Measurements from ENCODE around the gene BRIP1. TPM values are rescaled to one million over a fixed set of nuclear protein-coding genes. Genes with fewer than 3 reads are reported as not detected.
"Not testable (repeated sequence)": the region's sequence is repeated elsewhere in the genome, so short reads cannot be mapped to it uniquely, and the experiment has no call there.

BRIP1 gene
- total RNA-seq, 1 donor from 2014 or later, result 18.9 TPM

- Mint-ChIP-seq H3K9me3 (peaks cover 16% of the 10 kb centered on the region), H3K27me3 (no peaks in the 10 kb centered on the region), H3K4me3 (no peak overlapping the region), H3K27ac (no peak overlapping the region), H3K36me3 (peaks cover 28% of the 10 kb centered on the region), H3K4me1 (ENCODE audit: unreplicated experiment) (no peaks in the 10 kb centered on the region)
- no peak for DNase-seq (ENCODE audit: extremely low spot score, unreplicated experiment)
- TF ChIP-seq, protein P1, sequence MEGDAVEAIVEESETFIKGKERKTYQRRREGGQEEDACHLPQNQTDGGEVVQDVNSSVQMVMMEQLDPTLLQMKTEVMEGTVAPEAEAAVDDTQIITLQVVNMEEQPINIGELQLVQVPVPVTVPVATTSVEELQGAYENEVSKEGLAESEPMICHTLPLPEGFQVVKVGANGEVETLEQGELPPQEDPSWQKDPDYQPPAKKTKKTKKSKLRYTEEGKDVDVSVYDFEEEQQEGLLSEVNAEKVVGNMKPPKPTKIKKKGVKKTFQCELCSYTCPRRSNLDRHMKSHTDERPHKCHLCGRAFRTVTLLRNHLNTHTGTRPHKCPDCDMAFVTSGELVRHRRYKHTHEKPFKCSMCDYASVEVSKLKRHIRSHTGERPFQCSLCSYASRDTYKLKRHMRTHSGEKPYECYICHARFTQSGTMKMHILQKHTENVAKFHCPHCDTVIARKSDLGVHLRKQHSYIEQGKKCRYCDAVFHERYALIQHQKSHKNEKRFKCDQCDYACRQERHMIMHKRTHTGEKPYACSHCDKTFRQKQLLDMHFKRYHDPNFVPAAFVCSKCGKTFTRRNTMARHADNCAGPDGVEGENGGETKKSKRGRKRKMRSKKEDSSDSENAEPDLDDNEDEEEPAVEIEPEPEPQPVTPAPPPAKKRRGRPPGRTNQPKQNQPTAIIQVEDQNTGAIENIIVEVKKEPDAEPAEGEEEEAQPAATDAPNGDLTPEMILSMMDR (conservative IDR thresholded peaks at IDR 0.05), result no peak
These were observed 143.1 kb downstream of the BRIP1 start for GRCh38 chr17:61720016-61720795.

GRCh38 chr17:61719220-61719619, 144.1 kb downstream of the BRIP1 start:
- H3K27ac Mint-ChIP-seq; H3K27me3 Mint-ChIP-seq; H3K4me1 Mint-ChIP-seq (ENCODE audit: unreplicated experiment); H3K4me3 Mint-ChIP-seq; DNase-seq (ENCODE audit: extremely low spot score, unreplicated experiment): not testable (repeated sequence)
- peaks cover 32% of the 10 kb centered on the region for H3K36me3 Mint-ChIP-seq
- peaks cover 16% of the 10 kb centered on the region for H3K9me3 Mint-ChIP-seq

GRCh38 chr17:61718022-61718421, 145.3 kb downstream of the BRIP1 start:
- H3K36me3 Mint-ChIP-seq, result peaks cover 32% of the 10 kb centered on the region
- TF ChIP-seq, protein P1 (conservative IDR thresholded peaks at IDR 0.05), result no peak
- no peaks in the 10 kb centered on the region for H3K4me1 Mint-ChIP-seq (ENCODE audit: unreplicated experiment)
- H3K27ac Mint-ChIP-seq, result no peak overlapping the region
- H3K27me3 Mint-ChIP-seq, result no peaks in the 10 kb centered on the region
- no peak for DNase-seq (ENCODE audit: extremely low spot score, unreplicated experiment)
- no peak overlapping the region for H3K4me3 Mint-ChIP-seq
- peaks cover 16% of the 10 kb centered on the region for H3K9me3 Mint-ChIP-seq

DNA sequence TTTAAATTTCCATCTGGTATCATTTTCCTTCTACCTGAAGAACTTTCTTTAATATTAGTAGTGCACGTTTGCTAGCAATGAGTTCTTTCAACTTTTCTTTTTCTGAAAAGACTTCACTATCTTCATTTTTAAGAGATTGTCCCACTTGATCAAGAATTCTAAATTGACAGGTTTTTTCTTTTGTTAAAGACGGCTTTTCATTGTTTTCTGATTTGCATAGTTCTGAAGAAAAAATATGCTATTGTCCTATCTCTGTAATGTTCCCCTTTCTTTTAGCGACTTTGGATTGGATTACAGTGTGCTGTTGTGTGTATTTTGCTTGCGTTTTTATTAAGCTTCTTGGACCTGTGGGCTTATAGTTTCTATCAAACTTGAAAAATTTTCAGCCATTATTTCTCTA, 146.0 kb downstream of the BRIP1 start:
- H3K27ac Mint-ChIP-seq, result no peak overlapping the region
- DNase-seq (ENCODE audit: extremely low spot score, unreplicated experiment), result no peak
- TF ChIP-seq, protein P1 (conservative IDR thresholded peaks at IDR 0.05), result no peak
- no peak overlapping the region for H3K4me3 Mint-ChIP-seq
- H3K9me3 Mint-ChIP-seq, result peaks cover 16% of the 10 kb centered on the region
- H3K27me3 Mint-ChIP-seq, result no peaks in the 10 kb centered on the region
- H3K36me3 Mint-ChIP-seq, result peaks cover 30% of the 10 kb centered on the region
- H3K4me1 Mint-ChIP-seq (ENCODE audit: unreplicated experiment), result no peaks in the 10 kb centered on the region

- H3K4me3 Mint-ChIP-seq, result no peak overlapping the region
- H3K9me3 Mint-ChIP-seq, result peaks cover 16% of the 10 kb centered on the region
- no peaks in the 10 kb centered on the region for H3K4me1 Mint-ChIP-seq (ENCODE audit: unreplicated experiment)
- H3K36me3 Mint-ChIP-seq, result peaks cover 28% of the 10 kb centered on the region
- no peak overlapping the region for H3K27ac Mint-ChIP-seq
- H3K27me3 Mint-ChIP-seq, result no peaks in the 10 kb centered on the region
- DNase-seq (ENCODE audit: extremely low spot score, unreplicated experiment), result no peak
- TF ChIP-seq, protein P1 (conservative IDR thresholded peaks at IDR 0.05), result no peak
These were observed 147.0 kb downstream of the BRIP1 start for GRCh38 chr17:61716225-61716829.

DNA sequence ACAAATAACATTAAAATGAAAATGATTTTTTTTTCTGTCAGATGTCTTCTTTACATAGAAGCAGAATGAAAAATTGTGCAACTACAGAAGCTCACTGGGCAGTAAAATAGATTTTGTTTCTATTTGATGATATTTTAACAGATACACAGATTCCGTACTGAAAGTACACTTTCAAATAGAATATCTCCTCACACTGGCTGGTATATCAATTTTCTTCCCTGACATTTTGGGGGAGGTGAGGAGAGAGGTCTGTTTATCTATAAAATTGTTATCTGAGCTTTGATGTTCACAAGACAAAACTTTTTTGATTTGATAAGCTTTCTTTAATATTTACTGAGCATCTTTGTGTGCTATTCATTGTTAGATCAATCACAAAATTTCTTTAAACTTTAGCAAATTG, 148.0 kb downstream of the BRIP1 start:
- H3K4me3 Mint-ChIP-seq, result no peak overlapping the region
- H3K36me3 Mint-ChIP-seq, result peaks cover 30% of the 10 kb centered on the region
- TF ChIP-seq, protein P1 (conservative IDR thresholded peaks at IDR 0.05), result no peak
- no peak for DNase-seq (ENCODE audit: extremely low spot score, unreplicated experiment)
- peaks cover 16% of the 10 kb centered on the region for H3K9me3 Mint-ChIP-seq
- H3K27me3 Mint-ChIP-seq, result no peaks in the 10 kb centered on the region
- H3K27ac Mint-ChIP-seq, result no peak overlapping the region
- H3K4me1 Mint-ChIP-seq (ENCODE audit: unreplicated experiment), result no peaks in the 10 kb centered on the region
